ENCODE results near the gene SZT2.
"Not testable (repeated sequence)": the region's sequence is repeated elsewhere in the genome, so short reads cannot be mapped to it uniquely, and the experiment has no call there.

Gene SZT2

GRCh38 chr1:43363283-43363934 is 26.3 kb upstream of the SZT2 start:
- no peak for DNase-seq

DNA sequence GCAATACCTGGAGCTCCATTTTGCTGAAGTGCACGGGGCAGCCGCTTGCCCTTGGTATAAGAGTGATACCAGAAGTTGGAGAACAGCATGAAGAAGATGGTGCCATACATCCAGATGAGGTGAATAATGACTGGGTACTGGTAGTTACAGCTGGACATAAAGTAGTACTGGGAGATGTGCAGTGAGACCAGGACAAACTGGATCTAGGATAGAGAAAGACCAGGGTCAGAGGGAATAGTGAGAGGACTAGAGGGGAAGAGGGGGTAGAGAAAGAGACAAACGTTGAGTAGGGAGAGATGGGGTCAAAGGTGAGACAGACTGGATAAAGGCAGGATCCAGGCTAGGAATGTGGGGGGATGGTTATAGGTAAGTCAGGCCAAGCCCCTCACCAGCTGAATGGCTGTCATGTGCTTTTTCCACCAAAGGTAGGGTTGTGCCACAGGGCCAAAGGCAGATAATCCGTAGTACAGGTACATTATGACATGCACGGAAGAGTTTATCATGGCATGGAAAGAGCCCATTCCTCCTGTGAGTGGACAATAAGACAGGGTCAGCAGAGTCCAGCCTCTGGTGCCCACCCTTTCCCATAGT is 25.7 kb upstream of the SZT2 start:
- no peak for DNase-seq

GRCh38 chr1:43365678-43366077 is 24.0 kb upstream of the SZT2 start:
- no peak for DNase-seq

- DNase-seq, result no peak
These were observed 23.5 kb upstream of the SZT2 start for GRCh38 chr1:43366179-43366578.

GRCh38 chr1:43366601-43367025 is 23.1 kb upstream of the SZT2 start:
- DNase-seq, result no peak

DNA sequence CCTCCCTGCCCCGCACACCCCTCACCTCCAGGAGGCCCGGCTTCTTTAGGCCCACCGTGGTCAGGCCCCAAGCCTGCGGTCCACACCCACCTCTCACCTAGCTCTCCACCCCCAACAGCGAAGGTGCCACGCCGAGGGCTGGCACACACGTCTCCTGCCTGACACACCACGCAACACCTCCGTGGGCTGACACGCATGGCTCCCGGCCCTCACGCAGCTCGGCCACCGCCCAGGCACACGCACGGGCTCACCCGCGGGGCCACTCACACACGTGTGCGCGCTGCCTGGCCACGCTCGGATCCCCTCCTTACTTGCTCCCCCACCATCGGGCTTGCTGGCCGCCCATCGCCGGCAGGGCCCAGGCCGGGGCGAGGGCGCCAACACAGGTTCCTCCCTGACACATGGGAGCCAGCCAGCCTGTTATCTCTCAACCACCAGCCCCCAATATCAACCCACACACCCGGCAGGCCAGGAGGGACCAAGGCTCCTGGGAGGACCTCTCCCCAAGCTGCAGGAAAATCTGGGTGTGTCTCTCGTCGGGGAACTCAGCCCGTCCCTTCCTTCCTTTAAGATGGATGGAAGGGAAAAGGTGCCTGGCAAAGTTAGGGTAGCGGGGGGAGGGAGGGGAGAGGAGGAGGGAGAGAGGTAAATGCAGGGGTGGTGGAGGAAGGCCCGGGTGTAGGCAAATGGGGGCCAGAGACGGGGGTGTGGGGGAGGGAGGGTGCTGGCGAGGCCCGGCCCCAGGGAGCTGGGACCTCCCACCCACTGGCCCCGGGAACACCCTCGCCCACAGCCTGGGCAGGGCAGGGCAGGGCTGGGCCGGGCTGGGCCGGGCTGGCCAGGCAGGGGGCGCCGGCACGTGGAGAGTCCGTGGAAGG is 22.4 kb upstream of the SZT2 start:
- no peak for DNase-seq

DNA sequence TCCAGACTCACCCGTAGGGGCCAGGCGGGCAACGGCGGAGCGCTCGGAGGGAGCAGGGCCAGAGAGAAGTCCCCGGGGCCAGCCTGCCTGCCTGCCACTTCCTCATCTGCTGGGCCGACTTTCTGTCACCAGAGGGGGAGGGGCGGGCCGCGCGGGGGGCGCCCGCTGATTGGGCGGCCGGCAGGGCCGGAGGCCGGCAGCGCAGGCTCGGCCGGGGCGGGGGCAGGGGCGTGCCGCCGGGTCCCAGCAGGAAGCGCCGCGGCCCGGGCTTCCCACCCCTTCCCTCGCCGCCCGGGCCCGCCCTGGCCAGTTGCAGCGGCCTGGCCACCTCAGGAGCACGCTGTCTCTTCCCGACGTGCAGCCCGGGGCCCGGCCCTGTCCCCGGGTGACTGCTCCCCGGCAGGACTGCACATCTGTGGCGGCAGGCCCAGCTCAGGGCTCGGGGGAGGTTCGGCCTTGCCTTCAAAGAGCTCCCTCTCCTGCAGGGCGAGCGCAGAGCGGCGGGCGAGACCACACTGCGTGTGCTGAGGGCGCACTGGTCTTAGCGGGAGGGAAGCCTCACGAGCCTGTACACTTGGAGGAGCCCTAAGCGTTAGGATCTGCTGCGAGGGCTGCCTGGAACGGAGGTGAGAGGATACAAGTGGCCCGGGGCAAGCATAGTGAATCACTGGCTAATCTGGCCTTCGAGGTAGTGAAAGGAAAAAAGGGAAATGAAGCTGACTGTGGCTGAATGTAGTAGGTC is 21.6 kb upstream of the SZT2 start, which contains the start of gene ELOVL1:
Gene ELOVL1, minus strand, starts transcription at position 108 of the 742 bp plus-strand sequence. CDS start 2,402 bp downstream, outside the sequence.
- peak; percentile 11 for DNase-seq

GRCh38 chr1:43368646-43369020 is 21.1 kb upstream of the SZT2 start:
- no peak for DNase-seq

DNA sequence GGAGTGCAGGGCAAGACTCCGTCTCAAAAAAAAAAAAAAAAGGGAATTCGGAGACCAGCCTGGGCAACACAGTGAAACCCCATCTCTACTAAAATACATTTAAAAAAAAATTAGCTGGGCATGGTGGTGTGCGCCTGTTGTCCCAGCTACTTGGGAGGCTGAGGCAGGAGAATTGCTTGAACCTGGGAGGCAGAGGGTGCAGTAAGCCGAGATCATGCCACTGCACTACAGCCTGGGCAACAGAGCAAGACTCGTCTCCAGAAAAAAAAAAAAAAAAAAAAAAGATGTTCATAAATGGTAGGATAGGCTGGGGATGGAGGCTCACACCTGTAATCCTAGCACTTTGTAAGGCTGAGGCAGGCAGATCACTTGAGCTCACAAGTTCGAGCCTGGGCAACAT is 19.9 kb upstream of the SZT2 start:
- DNase-seq, result not testable (repeated sequence)

DNA sequence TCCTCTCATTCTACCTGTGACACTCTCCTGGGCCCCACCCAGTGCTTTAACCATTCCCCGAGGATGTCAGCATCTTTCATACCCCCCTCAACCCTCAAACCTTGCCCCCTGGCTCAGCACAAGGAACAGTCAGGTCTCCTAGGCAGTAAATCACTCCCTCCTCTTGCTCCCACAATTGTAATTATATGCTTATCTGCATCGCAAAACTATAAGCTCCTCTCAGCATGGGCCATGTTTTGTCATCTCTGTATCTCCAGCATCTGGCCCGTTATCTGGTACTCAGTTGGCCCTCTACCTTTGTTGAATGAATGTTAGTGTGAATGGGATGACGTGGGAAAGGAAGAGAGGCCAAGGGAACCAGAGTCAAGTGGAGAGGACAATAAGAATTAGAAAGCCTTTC is 19.1 kb upstream of the SZT2 start:
- no peak for DNase-seq

GRCh38 chr1:43372172-43372571 is 17.5 kb upstream of the SZT2 start:
- DNase-seq, result no peak

DNA sequence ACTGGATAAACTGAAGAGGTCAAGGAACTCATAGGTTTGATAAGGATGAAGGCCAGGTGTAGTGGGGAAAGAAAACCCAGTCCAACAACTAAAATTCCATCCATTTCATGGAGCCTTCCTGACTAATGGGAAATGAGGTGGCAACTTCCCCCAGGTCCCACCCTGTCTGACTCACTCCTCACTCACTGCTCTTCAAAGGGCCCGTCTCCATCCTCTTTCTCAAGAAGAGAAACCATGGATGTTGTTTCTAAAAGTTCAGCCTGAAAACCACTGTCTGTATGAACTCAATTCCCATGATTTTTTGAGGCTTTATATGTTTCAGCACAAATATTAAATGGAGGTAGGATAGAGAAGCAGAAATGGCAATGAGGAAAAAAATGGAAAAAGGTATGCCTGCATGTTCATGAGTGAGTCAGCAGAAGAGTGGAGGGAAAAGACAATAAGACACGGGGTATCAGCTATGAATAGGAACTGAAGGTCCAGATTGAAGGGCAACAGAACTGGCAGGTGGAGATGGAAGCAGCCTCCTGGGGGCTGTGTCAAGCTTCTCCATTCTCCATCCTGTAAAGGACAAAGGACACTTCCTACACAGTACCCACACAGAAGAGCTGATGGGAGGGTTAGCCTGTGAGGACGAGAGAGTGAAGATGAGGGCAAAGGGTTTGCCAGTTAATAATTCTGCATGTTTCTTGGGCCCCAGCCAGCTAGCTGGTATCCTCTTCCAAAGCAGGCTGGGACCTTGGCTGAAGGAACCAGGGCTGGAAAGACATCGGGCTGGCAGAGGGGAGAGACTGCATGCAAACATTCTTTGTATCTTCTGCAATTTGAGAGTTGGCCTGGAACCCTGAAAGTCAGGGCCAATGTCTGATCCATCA is 16.4 kb upstream of the SZT2 start:
- DNase-seq, result no peak

- no peak for DNase-seq
These were observed 12.9 kb upstream of the SZT2 start for GRCh38 chr1:43376723-43377235.

DNA sequence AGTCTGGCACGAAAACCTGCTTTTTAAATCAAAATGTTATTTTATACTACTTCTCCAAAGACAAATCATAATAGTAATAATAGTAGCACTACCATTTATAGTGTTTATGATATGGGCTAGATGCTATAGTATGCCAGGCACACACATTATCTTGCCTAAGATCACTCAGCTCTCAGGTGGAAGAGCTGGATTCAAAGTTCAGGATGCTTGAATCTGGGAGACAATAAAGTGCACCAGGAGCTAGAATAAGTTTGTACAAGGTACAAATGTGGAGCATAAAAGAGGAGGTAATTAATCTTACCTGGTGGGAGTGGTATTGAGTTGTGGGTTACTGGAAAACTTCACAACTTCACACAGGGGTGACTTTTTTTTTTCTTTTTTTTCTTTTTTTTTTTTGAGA is 11.9 kb upstream of the SZT2 start:
- DNase-seq, result no peak

GRCh38 chr1:43379476-43379875 is 10.2 kb upstream of the SZT2 start:
- DNase-seq, result no peak

- DNase-seq, result no peak
These were observed 8.1 kb upstream of the SZT2 start for GRCh38 chr1:43381612-43382011.

DNA sequence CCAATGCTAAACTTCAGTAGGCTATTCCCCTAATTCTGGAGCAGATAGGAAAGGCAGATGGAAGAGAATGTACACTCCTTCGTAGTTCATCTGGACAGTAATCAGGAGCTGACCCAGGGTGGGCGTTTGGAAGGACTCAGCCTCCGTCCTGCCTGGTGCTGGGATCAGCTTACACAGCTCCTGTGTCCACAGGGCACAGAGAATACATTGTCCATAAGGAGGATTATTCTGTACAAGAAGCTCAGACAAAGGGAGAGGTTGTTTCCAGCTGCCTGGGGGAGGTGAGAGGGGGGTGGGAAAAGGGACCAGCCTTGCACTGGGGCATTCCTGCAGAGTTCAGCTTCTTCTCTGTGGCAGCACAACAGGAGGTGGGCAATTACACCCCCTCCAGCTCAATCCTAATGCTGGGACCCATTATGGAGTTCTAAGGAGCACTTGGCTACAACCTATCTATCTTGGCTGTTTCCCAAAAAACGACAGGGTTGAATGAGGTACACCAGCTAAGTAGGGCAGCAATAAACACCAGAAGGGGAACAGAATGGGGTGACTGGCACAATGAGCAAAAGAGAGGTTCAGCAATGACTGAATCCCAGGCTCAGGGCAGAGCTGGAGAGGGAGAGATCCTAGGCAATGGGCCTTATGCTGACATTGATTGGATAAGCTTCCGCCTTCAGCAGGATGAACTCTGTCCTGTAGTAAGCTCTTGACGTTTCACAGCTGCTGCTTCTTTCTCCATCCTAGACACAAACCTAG is 7.5 kb upstream of the SZT2 start:
- DNase-seq, result no peak

DNA sequence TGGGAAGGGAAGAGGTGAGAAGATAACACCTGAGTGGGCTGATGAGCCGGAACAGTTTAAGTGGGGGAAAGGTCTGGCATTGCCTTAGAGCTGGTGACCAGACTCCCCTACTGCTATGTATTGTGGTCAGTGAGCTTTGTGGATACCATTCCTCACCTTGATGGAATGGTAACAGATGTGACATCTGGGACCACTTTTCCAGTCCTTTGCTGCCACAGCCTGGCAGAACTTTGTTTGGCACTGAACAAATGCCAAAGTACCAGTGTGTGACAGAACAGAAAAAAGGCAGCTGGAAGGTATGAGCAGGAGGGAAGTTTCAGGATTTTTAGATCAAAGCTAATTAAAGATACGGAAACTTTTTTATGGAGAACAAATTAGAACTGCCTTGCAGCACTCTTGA is 6.2 kb upstream of the SZT2 start:
- no peak for DNase-seq

- DNase-seq, result no peak
These were observed 3.0 kb upstream of the SZT2 start for GRCh38 chr1:43386676-43387075.

DNA sequence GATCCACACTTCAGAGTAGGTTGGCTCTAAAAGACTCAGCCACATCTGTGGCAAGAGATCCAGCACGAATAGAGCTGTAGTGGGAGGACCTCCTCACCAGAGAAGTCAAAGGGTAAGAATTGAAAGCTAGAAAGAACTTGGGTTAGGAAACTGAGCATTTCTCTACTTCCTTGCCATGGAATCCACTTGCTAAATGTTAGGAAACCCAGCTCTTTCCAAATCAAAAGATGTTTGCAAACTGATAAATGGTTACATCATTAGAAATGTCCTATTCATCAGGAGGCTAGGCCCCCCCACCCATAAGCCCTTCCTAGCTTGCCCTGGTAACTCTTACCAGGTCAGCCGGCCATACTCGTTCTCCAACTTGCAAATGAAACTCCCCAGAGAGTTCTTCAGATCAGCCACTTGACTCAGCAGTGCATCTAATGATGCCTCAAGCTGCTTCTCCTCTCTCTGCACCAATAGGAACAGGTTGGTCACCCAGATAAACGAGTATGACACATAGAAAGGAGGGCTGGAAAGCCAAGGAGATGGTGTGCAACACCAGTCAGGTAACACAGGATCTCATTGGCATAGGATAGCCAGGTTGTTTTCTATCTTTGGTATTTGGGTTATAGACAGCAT is 1.6 kb upstream of the SZT2 start:
- no peak for DNase-seq

GRCh38 chr1:43388613-43389012 is 1.1 kb upstream of the SZT2 start:
- DNase-seq, result no peak
